GM18870 (cell line): ENCODE results near the gene SPIN1.

ENCODE experiments used
- ATAC-seq: cut with Tn5 transposase; IDR thresholded peaks from one replicate; pipeline ENCODE4 v1.9.1; 2021; ENCODE audit warnings: moderate library complexity; ENCODE audit not compliant: unreplicated experiment

The SPIN1 gene

DNA sequence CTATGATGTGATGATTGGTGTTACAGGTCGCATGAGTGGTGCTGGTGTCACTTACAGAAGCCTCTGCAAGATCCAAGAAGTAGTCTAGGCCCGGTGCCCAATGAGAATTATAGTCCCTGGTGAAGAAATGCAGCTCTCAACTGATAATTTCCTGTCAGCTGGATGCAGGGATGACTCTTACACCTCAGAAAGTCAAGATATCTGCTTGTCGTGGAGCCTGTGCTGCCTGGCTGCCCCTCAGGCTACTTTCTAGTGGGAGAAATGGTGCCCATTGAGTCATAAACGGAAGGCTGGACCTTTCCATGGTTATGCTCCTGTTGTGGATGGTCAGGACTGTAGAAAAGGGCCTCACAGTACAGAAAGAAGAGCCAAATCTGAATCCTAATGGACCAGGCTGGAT, 99.9 kb downstream of the SPIN1 start:
- no peak for ATAC-seq

DNA sequence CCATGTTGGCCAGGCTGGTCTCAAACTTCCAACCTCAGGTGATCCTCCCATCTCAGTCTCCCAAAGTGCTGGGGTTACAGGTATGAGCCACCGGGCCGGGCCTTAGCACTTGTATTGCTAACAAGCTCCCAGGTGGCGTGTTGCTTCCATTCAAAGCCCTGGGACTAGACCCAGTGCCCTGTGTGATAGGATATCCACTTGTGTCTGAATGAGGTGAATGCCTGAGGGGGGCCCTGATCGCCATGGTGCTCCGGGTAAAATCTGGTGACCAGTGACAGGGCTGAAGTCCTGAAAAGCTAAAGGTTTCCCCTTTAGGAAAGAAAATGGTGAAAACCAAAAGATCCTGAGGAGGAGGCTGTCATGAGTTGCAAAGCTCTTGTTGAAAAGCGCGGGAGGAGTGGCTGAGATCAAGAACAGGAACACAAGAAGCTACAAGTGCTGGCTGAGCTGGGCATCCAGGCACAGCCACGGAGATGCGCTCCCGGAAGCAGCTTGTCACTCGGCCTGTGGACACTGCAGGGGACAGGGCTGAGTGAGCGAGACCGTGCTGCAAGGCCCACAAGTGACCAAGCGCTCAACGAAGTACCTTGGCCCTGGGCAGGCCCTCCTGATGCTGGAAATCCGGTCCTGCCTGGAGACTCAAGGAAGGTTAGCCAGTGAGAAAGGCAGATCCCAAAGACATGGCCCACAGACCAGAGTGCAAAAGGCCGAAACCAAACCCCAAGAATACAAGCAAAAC, 106.9 kb downstream of the SPIN1 start:
- no peak for ATAC-seq

DNA sequence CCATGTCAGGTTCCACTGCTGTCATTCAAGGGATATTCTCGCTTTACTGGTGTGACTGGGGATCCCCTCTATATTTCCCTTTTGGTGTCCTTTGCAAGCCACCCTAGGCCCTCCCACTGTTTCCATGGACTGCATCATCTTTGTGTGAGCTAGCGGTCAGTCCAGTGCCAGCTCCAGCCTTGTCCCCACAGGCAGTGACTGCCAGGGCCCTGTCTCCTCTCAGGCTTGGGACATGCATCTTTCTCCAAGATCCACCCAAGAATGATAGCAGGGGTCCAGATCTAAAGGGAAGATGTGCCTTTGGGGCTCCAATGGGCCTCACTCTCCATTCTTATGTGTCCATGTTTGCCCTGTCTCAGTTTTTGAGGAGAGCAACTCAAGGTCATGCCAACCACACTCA, 109.0 kb downstream of the SPIN1 start:
- ATAC-seq: no peak

DNA sequence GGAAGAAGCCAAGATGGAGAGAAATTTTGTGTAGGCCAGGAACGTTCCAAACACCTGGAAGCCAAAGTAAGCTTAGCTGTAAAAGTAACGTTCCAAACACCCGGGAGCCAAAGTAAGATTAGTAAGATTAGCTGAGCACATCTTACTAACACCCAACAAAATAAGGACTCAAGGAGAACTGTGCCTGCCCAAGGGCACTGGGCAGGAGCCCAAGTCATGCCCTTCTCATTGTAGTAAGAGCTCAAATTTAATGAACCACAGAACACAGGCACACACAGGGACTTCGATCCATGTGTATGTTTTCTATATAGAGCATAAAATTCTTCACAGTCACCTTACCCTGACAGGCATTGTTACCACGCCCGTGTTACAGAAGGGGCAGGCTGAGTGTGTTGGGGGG, 110.6 kb downstream of the SPIN1 start:
- ATAC-seq: no peak

DNA sequence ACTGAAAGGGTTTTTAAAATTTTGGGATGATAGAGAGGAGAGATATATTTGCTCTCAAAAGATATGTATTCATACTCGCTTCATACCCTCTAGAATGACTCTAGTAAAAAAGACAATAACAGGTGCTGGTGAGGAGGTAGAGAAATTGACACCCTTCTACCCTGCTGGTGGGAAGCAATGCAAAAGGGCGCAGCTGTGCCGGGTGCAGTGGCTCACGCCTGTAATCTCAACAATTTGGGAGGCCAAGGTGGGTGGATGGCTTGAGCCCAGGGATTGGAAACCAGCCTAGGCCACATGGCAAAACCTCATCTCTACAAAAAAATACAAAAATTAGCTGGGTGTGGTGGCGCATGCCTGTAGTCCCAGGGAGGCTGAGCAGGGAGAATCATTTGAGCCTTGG, 112.8 kb downstream of the SPIN1 start:
- ATAC-seq: no peak

DNA sequence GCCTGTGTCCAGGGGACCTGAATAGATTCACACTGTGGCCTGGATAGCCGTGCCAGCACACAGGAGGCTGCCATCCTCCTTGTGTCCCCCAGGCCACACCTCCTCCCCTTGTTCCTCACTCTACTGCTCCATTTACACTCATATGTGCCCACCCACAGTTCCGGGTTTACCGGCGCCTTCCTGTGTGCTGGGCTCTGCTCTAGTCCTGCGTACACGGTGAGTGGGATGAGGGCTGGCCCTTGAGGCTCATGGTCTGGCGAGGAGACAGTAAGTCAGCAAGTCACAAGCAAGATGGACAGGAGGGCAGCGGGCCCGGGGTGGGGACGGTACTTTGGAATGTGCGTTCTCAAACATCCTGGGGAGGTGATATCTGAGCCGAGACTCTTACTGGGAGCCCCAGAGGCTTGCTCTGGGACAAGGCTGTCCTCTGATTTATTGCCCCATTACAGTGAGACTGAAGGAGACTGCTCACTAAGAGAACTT, 114.3 kb downstream of the SPIN1 start:
- no peak for ATAC-seq

DNA sequence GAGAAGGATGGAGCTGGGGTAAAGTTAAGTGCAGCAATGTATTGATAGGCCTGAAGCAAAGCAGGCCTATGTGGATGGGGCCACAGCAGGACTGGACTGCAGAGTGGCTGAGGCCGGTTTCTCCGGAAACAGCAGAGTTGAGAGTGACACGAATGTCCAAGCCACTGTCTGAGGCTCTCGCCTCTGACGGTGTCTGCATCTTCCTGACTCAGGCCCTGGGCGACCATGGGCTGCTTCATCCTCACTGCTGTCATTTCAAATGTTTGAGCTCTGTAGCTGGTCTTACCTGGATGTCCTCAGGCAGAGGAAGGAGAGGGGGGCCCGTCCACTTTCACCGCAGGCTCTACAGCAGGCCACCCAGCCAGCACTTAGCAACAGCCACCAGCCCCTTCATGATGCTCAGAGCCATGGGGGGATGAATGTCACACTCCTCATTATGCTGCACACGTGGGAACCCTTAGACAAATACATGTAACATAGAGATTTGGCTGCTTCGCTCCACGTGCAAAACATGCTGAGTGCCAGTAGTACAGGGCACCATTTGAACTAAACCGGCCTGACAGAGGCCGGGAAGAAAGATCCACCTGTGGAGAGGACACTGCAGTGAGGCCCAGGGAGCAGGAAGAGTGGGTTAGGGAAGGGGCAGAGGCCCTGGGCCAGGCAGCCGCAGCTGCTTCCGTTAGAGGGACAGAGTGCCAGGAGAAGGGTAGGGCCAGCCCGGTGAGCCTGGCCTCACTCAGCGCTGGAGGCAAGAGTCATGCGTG, 115.0 kb downstream of the SPIN1 start:
- ATAC-seq: no peak

DNA sequence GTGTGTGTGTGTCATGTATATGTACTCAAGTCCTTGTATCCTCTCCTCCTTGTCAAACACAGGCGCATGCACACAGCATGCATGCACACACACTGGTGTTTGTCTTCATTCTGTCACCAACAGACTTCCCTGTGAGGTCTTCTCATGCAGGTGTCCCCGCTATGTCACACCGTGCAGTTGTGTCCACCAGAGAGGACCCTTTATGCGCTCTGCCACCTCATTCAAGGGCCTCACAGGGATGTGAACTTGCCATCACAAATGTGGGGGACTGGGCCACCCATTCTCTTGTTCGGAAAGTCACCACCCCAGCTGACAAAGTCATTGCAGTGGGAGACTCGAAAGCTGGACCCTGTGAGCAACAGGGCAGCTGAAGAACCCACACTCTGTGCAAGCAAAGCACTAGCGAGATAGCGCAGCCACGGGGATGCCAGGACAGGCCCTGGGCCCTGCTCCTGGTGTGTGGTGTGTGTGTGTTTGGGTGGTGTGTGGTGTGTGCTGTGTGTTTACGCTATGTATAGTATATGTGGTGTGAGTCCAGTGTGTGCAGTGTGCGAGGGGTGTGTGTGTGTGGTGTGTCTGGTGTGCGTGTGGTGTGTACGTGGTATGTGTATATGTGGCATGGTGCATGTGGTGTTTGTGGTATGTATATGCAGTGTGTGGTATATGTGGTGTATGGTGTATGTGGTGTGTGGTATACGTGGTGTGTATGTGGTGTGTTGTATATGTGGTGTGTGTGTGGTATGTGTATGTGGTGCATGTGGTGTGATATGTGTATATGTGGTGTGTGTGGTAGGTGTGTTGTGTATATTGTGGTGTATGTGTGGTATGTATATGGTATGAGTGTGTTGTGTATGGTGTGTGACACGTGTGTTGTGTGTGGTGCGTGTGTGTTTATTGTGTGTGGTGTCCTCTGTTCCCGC, 115.9 kb downstream of the SPIN1 start:
- ATAC-seq: no peak

DNA sequence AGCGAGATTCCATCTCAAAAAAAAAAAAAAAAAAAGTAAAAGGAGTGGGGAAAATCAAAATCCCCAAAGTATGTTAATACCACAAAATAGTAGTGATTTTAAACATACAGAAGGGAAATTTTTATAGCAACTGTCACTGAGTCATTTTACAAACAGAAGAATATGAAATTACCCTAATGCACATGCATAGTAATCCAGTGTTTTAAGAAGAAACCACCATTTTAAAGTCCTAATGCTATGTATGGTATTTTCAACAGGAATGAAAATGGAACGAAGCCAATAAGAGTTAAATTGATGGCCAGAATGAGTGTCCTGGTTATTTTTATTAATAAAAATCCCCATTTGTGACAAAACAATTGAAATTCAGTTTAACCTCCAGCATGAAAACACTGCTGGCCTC, 120.1 kb downstream of the SPIN1 start:
- no peak for ATAC-seq

DNA sequence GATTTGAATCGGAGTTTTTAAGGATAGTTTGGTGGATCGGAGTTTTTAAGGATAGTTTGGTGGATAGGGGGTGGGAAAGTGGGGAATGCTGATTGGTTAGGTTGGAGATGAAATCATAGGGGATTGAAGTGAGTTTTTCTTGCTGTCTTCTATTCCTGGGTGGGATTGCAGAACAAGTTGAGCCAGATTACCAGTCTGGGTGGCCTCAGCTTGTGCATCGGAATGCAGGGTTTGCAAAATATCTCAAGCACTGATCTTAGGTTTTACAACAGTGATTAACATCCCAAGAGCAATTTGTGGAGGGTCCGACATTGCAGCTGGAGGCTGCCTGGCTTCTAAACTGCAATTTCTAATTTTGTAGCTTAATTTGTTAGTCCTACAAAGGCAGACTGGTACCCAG, 123.7 kb downstream of the SPIN1 start:
- no peak for ATAC-seq

DNA sequence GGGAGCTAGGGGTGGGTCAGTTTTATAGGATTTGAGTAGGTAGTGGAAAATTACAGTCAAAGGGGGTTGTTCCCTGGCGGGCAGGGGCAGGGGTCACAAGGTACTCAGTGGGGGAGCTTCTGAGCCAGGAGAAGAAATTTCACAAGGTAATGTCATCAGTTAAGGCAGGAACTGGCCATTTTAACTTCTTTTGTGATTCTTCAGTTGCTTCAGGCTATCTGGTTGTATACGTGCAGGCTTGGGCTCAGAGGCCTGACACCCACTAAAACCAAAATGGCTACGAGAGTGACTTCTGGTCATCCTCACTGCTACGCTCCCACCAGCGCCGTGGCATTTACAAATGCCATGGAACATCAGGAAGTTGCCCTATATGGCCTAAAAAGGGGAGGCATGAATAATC, 126.0 kb downstream of the SPIN1 start:
- ATAC-seq: no peak

DNA sequence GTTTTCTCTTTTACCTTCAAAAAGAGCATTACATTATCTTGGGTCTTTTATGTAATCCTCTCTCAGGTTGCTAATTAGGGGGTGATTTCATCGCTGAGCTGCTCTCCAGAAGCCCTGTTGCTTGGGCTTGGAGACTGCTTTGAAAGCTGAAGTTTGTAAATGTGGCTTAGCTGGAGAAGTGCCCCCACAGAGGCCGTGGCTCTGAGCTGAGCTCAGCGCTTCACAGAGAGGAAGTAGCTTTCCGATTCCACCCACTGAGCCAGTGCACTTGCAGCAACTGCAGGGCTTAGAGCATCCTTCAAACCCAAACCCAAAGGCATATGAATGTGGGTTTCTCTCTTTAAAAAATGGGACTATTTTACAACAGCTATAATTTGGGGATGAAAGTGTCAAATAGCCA, 133.1 kb downstream of the SPIN1 start:
- ATAC-seq: no peak

DNA sequence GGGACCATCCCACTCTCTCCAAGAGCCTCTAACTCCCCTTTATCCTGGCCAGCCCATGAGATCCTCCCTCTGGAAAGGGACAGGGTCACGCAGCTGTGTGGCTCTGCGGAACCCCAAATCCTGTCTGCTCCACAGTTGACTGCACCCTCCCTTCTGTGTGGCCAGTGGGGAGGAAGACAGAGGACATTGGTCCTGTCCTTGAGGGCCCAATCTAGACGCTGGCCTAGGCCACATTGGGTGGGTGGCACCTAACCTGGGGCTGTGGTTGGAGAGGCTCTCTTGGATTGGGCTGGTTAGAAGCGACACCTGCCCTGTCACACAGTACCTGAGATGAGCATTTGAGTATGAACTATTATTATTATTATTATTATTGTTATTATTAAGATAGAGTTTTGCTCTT, 134.1 kb downstream of the SPIN1 start:
- ATAC-seq: no peak

DNA sequence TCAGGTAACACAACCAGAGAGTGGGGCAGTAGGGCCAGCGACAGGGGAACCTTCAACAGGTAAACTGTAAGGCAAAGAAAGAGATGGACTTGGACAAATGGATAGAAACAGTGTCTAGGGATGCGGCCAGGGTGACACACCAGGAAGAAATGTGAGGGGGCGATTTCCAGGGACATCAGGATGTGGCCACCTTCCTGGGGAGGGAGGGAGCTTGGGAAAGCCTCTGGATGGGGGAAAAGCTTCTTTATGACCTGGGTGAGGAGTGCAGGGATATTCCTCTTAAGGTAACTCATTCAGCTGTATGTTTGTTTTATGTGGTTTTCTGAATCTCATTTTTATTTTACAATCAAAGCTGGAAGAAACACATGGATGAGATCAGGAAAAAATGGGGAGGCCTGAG, 134.8 kb downstream of the SPIN1 start:
- no peak for ATAC-seq

DNA sequence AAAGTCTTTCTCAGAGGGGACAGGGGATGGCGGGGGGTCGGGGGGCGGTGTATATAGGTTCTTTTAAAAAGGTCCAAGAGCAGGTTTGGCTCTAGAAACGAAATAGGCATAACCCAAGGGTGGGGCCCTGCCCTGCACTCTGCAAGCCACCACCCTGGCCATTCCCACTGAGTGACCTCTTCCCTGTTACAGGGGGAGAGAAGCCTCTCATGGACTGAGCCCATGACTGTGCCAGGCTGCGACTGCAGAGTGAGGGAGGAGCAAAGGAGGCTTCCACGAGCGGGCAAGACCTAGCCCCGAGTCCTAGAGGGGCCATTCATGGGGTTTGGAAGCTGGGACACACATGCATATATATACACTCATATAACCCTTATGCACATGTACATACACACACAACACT, 136.7 kb downstream of the SPIN1 start:
- no peak for ATAC-seq

DNA sequence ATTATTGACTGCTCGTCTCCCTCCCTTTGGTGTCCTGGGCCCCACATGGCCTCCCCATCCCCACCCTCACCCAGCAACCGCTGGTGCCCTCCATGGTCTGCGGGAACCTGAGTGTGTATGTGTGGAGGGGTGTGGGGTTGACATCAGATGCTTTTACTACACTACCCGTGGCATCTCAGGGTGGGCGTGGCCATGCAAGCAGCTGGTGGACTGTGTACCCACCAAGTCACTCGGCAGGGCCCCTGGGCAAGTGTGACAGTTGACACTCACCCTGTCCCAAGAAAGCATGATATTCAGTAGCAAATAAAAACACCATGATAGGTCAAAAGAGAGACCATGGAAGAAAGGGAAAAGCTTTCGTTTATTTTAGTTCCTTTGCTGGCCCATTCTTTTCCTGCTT, 139.4 kb downstream of the SPIN1 start:
- ATAC-seq: no peak
